Tibial nerve (tissue), 4 donors: Measurements from ENCODE around the gene SRP54. TPM values are rescaled to one million over a fixed set of nuclear protein-coding genes. Genes with fewer than 3 reads are reported as not detected.

Experiments used
- DNase-seq, 2 donors: peaks; one replicate each; pipeline ENCODE4 v3.0.0-alpha.2; 2019; ENCODE audit warnings: low spot score in 2 of 2
- H3K27ac ChIP-seq, 4 donors: fragments of 200-600 bp; sonication (generic) in 3 of 4; one replicate each; pipeline ENCODE4 v1.5.1; 2017 to 2019; ENCODE audit warnings: mild to moderate bottlenecking in 1 of 4
- H3K27me3 ChIP-seq, 2 donors: fragments of 200-600 bp; sonication (generic) in 1 of 2; one replicate each; pipeline versions ENCODE4 v1.5.1 to v1.6.0; 2017 to 2019
- H3K36me3 ChIP-seq, 3 donors: fragments of 200-600 bp; sonication (generic); one replicate each; pipeline ENCODE4 v1.5.1; 2018 to 2019
- H3K4me1 ChIP-seq, 4 donors: fragments of 200-600 bp; sonication (generic) in 3 of 4; one replicate each; pipeline ENCODE4 v1.5.1; 2017 to 2019
- H3K4me3 ChIP-seq, 4 donors: fragments of 200-600 bp; sonication (generic) in 3 of 4; one replicate each; pipeline ENCODE4 v1.5.1; 2017 to 2019; ENCODE audit warnings: mild to moderate bottlenecking in 1 of 4, moderate library complexity in 1 of 4
- H3K9me3 ChIP-seq, 4 donors: fragments of 200-600 bp; sonication (generic) in 3 of 4; one replicate each; pipeline ENCODE4 v1.5.1; 2017 to 2019
- EP300 ChIP-seq, 2 donors: sonication (generic); formaldehyde crosslinking; IDR thresholded peaks; one replicate each; pipeline ENCODE4 v1.6.1; 2017; ENCODE audit warnings: antibody characterized with exemption in 2 of 2, mild to moderate bottlenecking in 1 of 2
- POLR2A ChIP-seq, 2 donors: fragments of 450-650 bp; IDR thresholded peaks; one replicate each; pipeline ENCODE4 v1.6.1; 2017; ENCODE audit warnings: antibody characterized with exemption in 2 of 2, mild to moderate bottlenecking in 2 of 2, moderate library complexity in 2 of 2
- WGBS, 2 donors: methylation state at CpG; one replicate each; pipeline ENCODE4 v1.1.5; 2018; 5-methylcytosine and 5-hydroxymethylcytosine counted together
- total RNA-seq, 4 donors: library from RNA; depleted of rRNA; stranded (reverse); fragments of >200 nt; gene quantifications; one replicate each; pipeline ENCODE4 v1.1.0, GENCODE V29; 2016
- TF ChIP-seq, protein P1 (sequence below), 5 experiments: fragments of 200-600 bp in 3 of 5; fragments of 450-650 bp in 2 of 5; sonication (generic) in 3 of 5; IDR thresholded peaks; one replicate each; pipeline ENCODE4 v1.5.1; 2016 to 2019; ENCODE audit warnings: antibody characterized with exemption in 5 of 5, mild to moderate bottlenecking in 3 of 5, moderate library complexity in 2 of 5

The SRP54 gene
- total RNA-seq, 4 donors from 2014 or later = 49.0 to 67.7 (median 52.3) TPM

DNA sequence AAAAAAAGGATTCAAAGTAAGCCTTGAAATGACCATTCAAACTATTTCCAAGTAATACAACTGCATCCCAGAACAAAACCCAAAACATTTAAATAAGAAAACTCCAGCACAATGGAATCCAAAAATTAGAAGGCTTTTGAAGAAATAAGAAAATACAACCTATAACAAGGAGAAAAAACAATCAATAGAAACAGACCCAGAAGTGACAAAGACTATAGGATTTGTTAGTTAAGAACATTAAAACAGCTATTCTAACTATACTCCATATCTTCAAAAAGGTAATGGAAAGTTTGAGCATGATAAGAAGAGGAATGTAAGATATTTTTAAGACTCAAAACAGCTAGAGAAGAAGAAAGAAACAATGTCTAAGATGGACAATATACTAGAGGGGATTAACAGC lies 39.3 kb upstream of the SRP54 start:
- H3K27ac ChIP-seq = no peak overlapping the region
- DNase-seq = no peak

DNA sequence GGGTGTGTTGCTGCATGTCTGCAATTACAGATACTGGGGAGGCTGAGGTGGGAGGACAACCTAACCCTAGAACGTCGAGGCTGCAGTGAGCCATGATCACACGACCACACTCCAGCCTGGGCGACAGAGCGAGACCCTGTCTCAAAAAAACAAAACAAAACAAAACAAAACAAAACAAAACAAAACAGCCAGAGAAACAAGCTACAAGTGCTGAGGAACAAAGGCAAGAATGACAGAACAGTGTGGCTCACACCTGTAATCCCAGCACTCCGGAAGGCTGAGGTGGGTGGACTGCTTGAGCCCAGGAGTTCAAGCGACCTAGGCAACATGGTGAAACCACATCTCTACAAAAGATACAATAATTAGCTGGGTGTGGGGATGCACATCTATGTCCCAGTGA lies 38.0 kb upstream of the SRP54 start:
- Histone ChIP-seq H3K27me3 (no peaks in the 10 kb centered on the region), H3K4me1 (no peaks in the 10 kb centered on the region), H3K4me3 (no peak overlapping the region), H3K27ac (no peak overlapping the region), H3K36me3 (peaks cover 0 to 36% (median 0%) of the 10 kb centered on the region in 3 donors), H3K9me3 (peaks cover 0 to 17% (median 2%) of the 10 kb centered on the region in 4 donors)
- WGBS, 2 donors = 93 to 96% methylated on average over 7 of the region's 7 CpGs
- DNase-seq = no peak
- TF ChIP-seq POLR2A (IDR thresholded peaks at IDR 0.05) (no peak), EP300 (IDR thresholded peaks at IDR 0.05) (no peak)
- TF ChIP-seq, protein P1, sequence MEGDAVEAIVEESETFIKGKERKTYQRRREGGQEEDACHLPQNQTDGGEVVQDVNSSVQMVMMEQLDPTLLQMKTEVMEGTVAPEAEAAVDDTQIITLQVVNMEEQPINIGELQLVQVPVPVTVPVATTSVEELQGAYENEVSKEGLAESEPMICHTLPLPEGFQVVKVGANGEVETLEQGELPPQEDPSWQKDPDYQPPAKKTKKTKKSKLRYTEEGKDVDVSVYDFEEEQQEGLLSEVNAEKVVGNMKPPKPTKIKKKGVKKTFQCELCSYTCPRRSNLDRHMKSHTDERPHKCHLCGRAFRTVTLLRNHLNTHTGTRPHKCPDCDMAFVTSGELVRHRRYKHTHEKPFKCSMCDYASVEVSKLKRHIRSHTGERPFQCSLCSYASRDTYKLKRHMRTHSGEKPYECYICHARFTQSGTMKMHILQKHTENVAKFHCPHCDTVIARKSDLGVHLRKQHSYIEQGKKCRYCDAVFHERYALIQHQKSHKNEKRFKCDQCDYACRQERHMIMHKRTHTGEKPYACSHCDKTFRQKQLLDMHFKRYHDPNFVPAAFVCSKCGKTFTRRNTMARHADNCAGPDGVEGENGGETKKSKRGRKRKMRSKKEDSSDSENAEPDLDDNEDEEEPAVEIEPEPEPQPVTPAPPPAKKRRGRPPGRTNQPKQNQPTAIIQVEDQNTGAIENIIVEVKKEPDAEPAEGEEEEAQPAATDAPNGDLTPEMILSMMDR (IDR thresholded peaks at IDR 0.05) = no peak

More for the DNA sequence above, 39.3 kb upstream of the SRP54 start:
- TF ChIP-seq, protein P1 (IDR thresholded peaks at IDR 0.05) = no peak
- TF ChIP-seq POLR2A (IDR thresholded peaks at IDR 0.05) (no peak), EP300 (IDR thresholded peaks at IDR 0.05) (no peak)
- Histone ChIP-seq H3K4me1 (no peaks in the 10 kb centered on the region), H3K9me3 (peaks cover 0 to 17% (median 2%) of the 10 kb centered on the region in 4 donors), H3K36me3 (peaks cover 0 to 47% (median 0%) of the 10 kb centered on the region in 3 donors), H3K27me3 (no peaks in the 10 kb centered on the region), H3K4me3 (no peak overlapping the region)

DNA sequence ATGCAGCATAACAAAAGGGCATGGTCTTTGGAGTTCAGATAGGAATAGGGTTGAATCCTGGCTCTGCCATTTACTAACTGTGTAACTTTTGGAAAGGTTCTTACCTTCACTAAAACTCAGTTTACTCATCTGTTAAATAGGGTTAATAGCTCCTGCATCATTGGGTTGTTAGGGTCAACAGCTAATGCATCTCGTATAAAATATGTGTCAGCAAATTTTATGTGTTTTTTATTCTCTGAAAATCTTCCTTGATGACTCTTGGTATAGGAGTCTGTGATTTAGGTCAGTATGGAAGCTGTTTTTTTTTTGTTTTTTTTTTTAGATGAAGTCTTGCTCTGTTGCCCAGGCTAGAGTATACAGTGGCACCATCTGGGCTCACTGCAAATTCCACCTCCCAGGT lies 36.1 kb upstream of the SRP54 start:
- no peaks in the 10 kb centered on the region for H3K4me1 ChIP-seq
- TF ChIP-seq, protein P1 (IDR thresholded peaks at IDR 0.05) = no peak
- no peak for TF ChIP-seq POLR2A (IDR thresholded peaks at IDR 0.05)
- TF ChIP-seq EP300 (IDR thresholded peaks at IDR 0.05) = no peak
- peaks cover 0 to 17% (median 2%) of the 10 kb centered on the region in 4 donors for H3K9me3 ChIP-seq
- no peak overlapping the region for H3K27ac ChIP-seq
- H3K4me3 ChIP-seq = no peak overlapping the region
- H3K27me3 ChIP-seq = no peaks in the 10 kb centered on the region
- WGBS, 2 donors = 7 to 52% methylated on average over 1 of the region's 1 CpG
- H3K36me3 ChIP-seq = peaks cover 0 to 39% (median 0%) of the 10 kb centered on the region in 3 donors
- DNase-seq = no peak

DNA sequence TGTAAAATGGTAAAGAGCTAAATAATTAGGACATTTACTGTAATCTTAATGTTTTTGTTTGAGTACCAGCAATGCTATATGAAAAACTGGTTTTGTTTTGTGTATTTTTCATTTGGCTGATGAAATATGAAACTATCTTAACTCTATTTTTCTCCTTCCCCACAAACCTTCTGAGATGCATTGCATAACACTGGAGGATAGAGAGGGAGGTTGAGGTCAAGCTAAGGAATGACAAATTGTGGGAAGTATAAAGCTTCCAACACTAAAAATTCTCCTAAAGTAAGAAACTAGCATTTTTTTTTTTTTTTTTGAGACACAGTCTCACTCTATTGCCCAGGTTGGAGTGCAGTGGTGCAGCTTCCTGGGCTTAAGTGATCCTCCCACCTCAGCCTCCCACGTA lies 31.5 kb upstream of the SRP54 start:
- WGBS, 2 donors = 100% methylated on average over 1 of the region's 1 CpG
- Histone ChIP-seq H3K9me3 (no peaks in the 10 kb centered on the region), H3K27ac (no peak overlapping the region), H3K27me3 (no peaks in the 10 kb centered on the region), H3K36me3 (peaks cover 0 to 30% (median 0%) of the 10 kb centered on the region in 3 donors), H3K4me3 (no peak overlapping the region), H3K4me1 (no peaks in the 10 kb centered on the region)
- no peak for DNase-seq
- TF ChIP-seq POLR2A (IDR thresholded peaks at IDR 0.05) (no peak), EP300 (IDR thresholded peaks at IDR 0.05) (no peak)
- TF ChIP-seq, protein P1 (IDR thresholded peaks at IDR 0.05) = no peak

DNA sequence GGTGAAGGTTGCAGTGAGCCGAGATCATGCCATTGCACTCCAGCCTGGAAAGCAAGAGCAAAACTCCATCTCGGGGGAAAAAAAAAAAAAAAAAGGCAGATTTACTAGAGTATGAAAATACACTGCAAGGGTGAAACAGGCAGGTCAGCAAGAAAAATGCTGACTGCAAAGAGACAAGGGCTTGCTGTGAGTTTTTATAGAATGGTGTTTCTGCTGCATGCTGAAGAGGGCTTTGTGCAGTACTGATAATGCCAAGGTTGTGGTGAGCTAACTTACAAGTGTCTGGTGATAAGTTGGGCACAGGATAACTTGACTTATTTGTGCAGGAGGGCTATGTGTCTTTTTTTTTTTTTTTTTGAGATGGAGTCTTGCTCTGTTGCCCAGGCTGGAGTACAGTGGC lies 25.9 kb upstream of the SRP54 start:
- 88 to 91% methylated on average over 2 of the region's 2 CpGs for WGBS, 2 donors
- Histone ChIP-seq H3K4me3 (no peak overlapping the region), H3K9me3 (no peaks in the 10 kb centered on the region), H3K27ac (no peak overlapping the region), H3K27me3 (no peaks in the 10 kb centered on the region), H3K36me3 (peaks cover 0 to 67% (median 0%) of the 10 kb centered on the region in 3 donors), H3K4me1 (no peaks in the 10 kb centered on the region)
- no peak for DNase-seq
- no peak for TF ChIP-seq POLR2A (IDR thresholded peaks at IDR 0.05)
- TF ChIP-seq EP300 (IDR thresholded peaks at IDR 0.05) = no peak
- TF ChIP-seq, protein P1 (IDR thresholded peaks at IDR 0.05) = no peak
